Esophagus squamous epithelium (tissue), 5 donors: ENCODE data around the gene KRTAP3-2. TPM values are rescaled to one million over a fixed set of nuclear protein-coding genes. Genes with fewer than 3 reads are reported as not detected.

Experiments used
- DNase-seq: peaks from one replicate; lab custom pipeline; 2025; lab: John Stamatoyannopoulos, UW
- H3K27ac ChIP-seq, 4 donors: fragments of 200-600 bp; sonication (generic); one replicate each; pipeline ENCODE4 v1.5.1; 2016 to 2019; ENCODE audit warnings: mild to moderate bottlenecking in 1 of 4
- H3K27me3 ChIP-seq, 4 donors: fragments of 200-600 bp; sonication (generic); 1 replicate in 3 of 4; 2 replicates in 1 of 4; pipeline versions ENCODE4 v1.5.1 to v1.6.0; 2017 to 2021; ENCODE audit warnings: antibody characterized with exemption in 1 of 4
- H3K36me3 ChIP-seq, 3 donors: fragments of 200-600 bp; sonication (generic); one replicate each; pipeline ENCODE4 v1.5.1; 2016 to 2019
- H3K4me1 ChIP-seq, 3 donors: fragments of 200-600 bp; sonication (generic); one replicate each; pipeline ENCODE4 v1.5.1; 2017 to 2019
- H3K4me3 ChIP-seq, 4 donors: fragments of 200-600 bp; sonication (generic); 1 replicate in 3 of 4; 2 replicates in 1 of 4; pipeline ENCODE4 v1.5.1; 2016 to 2019; ENCODE audit warnings: mild to moderate bottlenecking in 2 of 4, moderate library complexity in 1 of 4
- H3K9me3 ChIP-seq, 3 donors: fragments of 200-600 bp; sonication (generic); one replicate each; pipeline ENCODE4 v1.5.1; 2016 to 2019
- CTCF ChIP-seq, 6 experiments: fragments of 450-650 bp in 4 of 6; fragments of 200-600 bp in 2 of 6; sonication (generic) in 2 of 6; IDR thresholded peaks; one replicate each; pipeline ENCODE4 v1.5.1; 2016 to 2019; ENCODE audit warnings: antibody characterized with exemption in 6 of 6, mild to moderate bottlenecking in 4 of 6, moderate library complexity in 4 of 6
- POLR2A ChIP-seq, 4 donors: fragments of 450-650 bp; IDR thresholded peaks; one replicate each; pipeline ENCODE4 v1.6.1; 2017; ENCODE audit warnings: antibody characterized with exemption in 4 of 4, mild to moderate bottlenecking in 4 of 4, moderate library complexity in 3 of 4
- WGBS, 2 donors: methylation state at CpG; one replicate each; pipeline ENCODE4 v1.1.5; 2018; 5-methylcytosine and 5-hydroxymethylcytosine counted together
- intact Hi-C: fragments of 100-400 bp; cut with DNase I; formaldehyde crosslinking; loops from one replicate; pipeline ENCODE4 v1.15.0; 2022
- total RNA-seq, 4 donors: library from RNA; depleted of rRNA; stranded (reverse); fragments of >200 nt; gene quantifications; one replicate each; pipeline ENCODE4 v1.1.0, GENCODE V29; 2016
- donor health status: DM: yes; HTN: yes; CAD: no.

KRTAP3-2 gene
- total RNA-seq, 4 donors from 2014 or later: 0.57 TPM; not detected in 3

GRCh38 chr17:40960144-40960543, 39.6 kb downstream of the KRTAP3-2 start:
- no peaks in the 10 kb centered on the region for H3K36me3 ChIP-seq
- no peak for DNase-seq
- peak overlapping the region in 1 of 4 donors; percentile 63 for H3K27ac ChIP-seq
- no peaks in the 10 kb centered on the region for H3K9me3 ChIP-seq
- 77 to 79% methylated on average over 10 of the region's 10 CpGs for WGBS, 2 donors
- TF ChIP-seq CTCF (IDR thresholded peaks at IDR 0.05) (no peak), POLR2A (IDR thresholded peaks at IDR 0.05) (no peak)
- intact Hi-C loops: loop anchor here (5.0 kb wide), 1 partner anchor 113 kb away; no protein-coding TSS in a partner anchor
- H3K4me1 ChIP-seq: peaks cover 4 to 49% (median 20%) of the 10 kb centered on the region in 3 donors
- no peaks in the 10 kb centered on the region for H3K27me3 ChIP-seq
- H3K4me3 ChIP-seq: peak overlapping the region in 1 of 4 donors; percentile 1

- intact Hi-C loops: no loop called here
- no peak for DNase-seq
- Histone ChIP-seq H3K9me3 (no peaks in the 10 kb centered on the region), H3K4me1 (peaks cover 4 to 55% (median 21%) of the 10 kb centered on the region in 3 donors), H3K27ac (peak overlapping the region; percentile 5 to 63 (median 43)), H3K36me3 (no peaks in the 10 kb centered on the region), H3K27me3 (peaks cover 0 to 10% (median 0%) of the 10 kb centered on the region in 4 donors), H3K4me3 (no peak overlapping the region)
- 69 to 71% methylated on average over 12 of the region's 12 CpGs for WGBS, 2 donors
- TF ChIP-seq POLR2A (IDR thresholded peaks at IDR 0.05) (no peak), CTCF (IDR thresholded peaks at IDR 0.05) (no peak)
These were observed 41.4 kb downstream of the KRTAP3-2 start for GRCh38 chr17:40958086-40958953.

- DNase-seq: no peak
- Histone ChIP-seq H3K36me3 (no peaks in the 10 kb centered on the region), H3K9me3 (no peaks in the 10 kb centered on the region), H3K4me3 (no peak overlapping the region), H3K27me3 (peaks cover 0 to 10% (median 0%) of the 10 kb centered on the region in 4 donors), H3K4me1 (peaks cover 4 to 70% (median 29%) of the 10 kb centered on the region in 3 donors), H3K27ac (peak overlapping the region in 3 of 4 donors; percentile 35 to 63 (median 51))
- 48 to 53% methylated on average over 8 of the region's 8 CpGs for WGBS, 2 donors
- TF ChIP-seq CTCF (IDR thresholded peaks at IDR 0.05) (no peak), POLR2A (IDR thresholded peaks at IDR 0.05) (no peak)
- intact Hi-C loops: no loop called here
These were observed 43.1 kb downstream of the KRTAP3-2 start for GRCh38 chr17:40956401-40957254.

GRCh38 chr17:40953881-40954280, 45.8 kb downstream of the KRTAP3-2 start:
- no peak for DNase-seq
- TF ChIP-seq CTCF (IDR thresholded peaks at IDR 0.05) (no peak), POLR2A (IDR thresholded peaks at IDR 0.05) (no peak)
- Histone ChIP-seq H3K36me3 (no peaks in the 10 kb centered on the region), H3K27ac (peak overlapping the region; percentile 5 to 74 (median 44)), H3K4me3 (no peak overlapping the region), H3K4me1 (peaks cover 4 to 62% (median 29%) of the 10 kb centered on the region in 3 donors), H3K9me3 (no peaks in the 10 kb centered on the region), H3K27me3 (peaks cover 0 to 27% (median 0%) of the 10 kb centered on the region in 4 donors)
- 51 to 57% methylated on average over 2 of the region's 2 CpGs for WGBS, 2 donors
- intact Hi-C loops: no loop called here
